ENCODE measurements around the gene POLR1G.
"Not testable (repeated sequence)": the region's sequence is repeated elsewhere in the genome, so short reads cannot be mapped to it uniquely, and the experiment has no call there.

Gene POLR1G

DNA sequence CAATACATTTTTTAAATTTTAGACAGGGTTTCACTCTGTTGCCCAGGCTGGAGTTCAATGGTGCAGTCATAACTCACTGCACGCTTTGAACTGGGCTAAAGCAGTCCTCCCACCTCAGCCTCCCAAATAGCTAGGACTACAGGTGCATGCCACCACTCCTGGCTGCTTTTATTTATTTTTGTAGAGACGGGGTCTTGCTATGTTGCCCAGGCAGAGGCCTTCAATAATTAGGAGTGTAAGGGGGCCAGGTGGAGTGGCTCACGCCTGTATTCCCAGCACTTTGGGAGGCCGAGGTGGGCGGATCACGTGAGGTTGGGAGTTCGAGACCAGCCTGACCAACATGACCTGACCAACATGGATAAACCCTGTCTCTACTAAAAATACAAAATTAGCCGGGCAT, 26.1 kb downstream of the POLR1G start:
- H3K27me3 ChIP-seq (ENCODE audit: low read length); H3K27ac ChIP-seq (ENCODE audit: low read depth, low read length); H3K36me3 ChIP-seq (ENCODE audit: low read length); H2AFZ ChIP-seq (ENCODE audit: low read depth, low read length, severe bottlenecking); H3F3A ChIP-seq (ENCODE audit: insufficient read depth); H3K9ac ChIP-seq (ENCODE audit: low read length); H3K4me2 ChIP-seq (ENCODE audit: low read depth, low read length, poor library complexity, severe bottlenecking); H3K9me3 ChIP-seq (ENCODE audit: insufficient read depth, low read length); H4K20me1 ChIP-seq (ENCODE audit: low read depth, low read length); H3K4me3 ChIP-seq (ENCODE audit: insufficient read depth, low read length, poor library complexity, severe bottlenecking); H3K79me2 ChIP-seq (ENCODE audit: insufficient read depth, low read length); H3K9me2 ChIP-seq (replicated peaks; ENCODE audit: insufficient read depth, low read length): not testable (repeated sequence)

DNA sequence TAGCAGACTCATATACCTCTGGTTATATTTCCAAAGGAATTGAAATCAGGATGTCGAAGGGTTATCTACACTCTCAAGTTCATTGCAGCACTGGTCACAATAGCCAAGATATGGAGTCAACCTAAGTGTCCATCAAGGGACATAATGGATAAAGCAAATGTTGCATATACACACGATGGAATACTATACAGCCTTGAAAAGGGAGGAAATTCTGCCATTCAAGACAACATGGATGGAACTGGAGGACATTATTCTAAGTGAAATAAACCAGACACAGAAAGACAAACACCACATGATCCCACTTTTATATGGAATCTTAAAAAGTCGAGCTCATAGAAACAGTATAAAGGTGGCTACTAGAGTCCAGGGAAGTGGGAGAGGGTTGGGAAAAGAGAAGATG, 30.9 kb downstream of the POLR1G start:
- Histone ChIP-seq H3K9ac (ENCODE audit: low read length) (no peak overlapping the region), H3K79me2 (ENCODE audit: insufficient read depth, low read length) (no peaks in the 10 kb centered on the region)

DNA sequence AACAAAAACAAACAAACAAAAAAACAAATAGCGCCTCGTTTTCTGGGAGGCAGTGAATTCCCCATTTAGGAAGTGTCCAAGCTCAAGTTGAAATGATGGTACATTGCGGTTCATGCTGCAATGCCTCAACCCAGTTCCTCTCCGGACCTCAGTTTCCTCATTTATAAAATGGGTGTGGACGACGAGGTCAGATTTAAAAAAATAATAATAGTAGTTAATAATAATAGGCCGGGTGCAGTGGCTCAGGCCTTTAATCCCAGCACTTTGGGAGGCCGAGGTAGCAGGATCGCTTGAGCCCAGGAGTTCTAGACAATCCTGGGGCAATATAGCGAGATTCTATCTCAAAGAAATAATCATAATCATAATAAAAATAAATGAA, 32.7 kb downstream of the POLR1G start:
- H3F3A ChIP-seq (ENCODE audit: insufficient read depth), result peaks cover 16% of the 10 kb centered on the region
- H3K4me2 ChIP-seq (ENCODE audit: low read depth, low read length, poor library complexity, severe bottlenecking), result peak overlapping the region; percentile 91
- peak overlapping the region; percentile 68 for H3K4me3 ChIP-seq (ENCODE audit: insufficient read depth, low read length, poor library complexity, severe bottlenecking)
- peak overlapping the region; percentile 93 for H2AFZ ChIP-seq (ENCODE audit: low read depth, low read length, severe bottlenecking)
- H3K36me3 ChIP-seq (ENCODE audit: low read length), result no peaks in the 10 kb centered on the region
- TF ChIP-seq EZH2phosphoT487 (conservative IDR thresholded peaks at IDR 0.05; ENCODE audit: low read length), result no peak
- TF ChIP-seq, protein P1, sequence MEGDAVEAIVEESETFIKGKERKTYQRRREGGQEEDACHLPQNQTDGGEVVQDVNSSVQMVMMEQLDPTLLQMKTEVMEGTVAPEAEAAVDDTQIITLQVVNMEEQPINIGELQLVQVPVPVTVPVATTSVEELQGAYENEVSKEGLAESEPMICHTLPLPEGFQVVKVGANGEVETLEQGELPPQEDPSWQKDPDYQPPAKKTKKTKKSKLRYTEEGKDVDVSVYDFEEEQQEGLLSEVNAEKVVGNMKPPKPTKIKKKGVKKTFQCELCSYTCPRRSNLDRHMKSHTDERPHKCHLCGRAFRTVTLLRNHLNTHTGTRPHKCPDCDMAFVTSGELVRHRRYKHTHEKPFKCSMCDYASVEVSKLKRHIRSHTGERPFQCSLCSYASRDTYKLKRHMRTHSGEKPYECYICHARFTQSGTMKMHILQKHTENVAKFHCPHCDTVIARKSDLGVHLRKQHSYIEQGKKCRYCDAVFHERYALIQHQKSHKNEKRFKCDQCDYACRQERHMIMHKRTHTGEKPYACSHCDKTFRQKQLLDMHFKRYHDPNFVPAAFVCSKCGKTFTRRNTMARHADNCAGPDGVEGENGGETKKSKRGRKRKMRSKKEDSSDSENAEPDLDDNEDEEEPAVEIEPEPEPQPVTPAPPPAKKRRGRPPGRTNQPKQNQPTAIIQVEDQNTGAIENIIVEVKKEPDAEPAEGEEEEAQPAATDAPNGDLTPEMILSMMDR (IDR thresholded peaks at IDR 0.05; ENCODE audit: insufficient read depth, low read length, poor library complexity, severe bottlenecking), result no peak
- H4K20me1 ChIP-seq (ENCODE audit: low read depth, low read length), result no peaks in the 10 kb centered on the region
- no peaks in the 10 kb centered on the region for H3K9me2 ChIP-seq (replicated peaks; ENCODE audit: insufficient read depth, low read length)
- no peaks in the 10 kb centered on the region for H3K27me3 ChIP-seq (ENCODE audit: low read length)
- H3K9me3 ChIP-seq (ENCODE audit: insufficient read depth, low read length), result no peaks in the 10 kb centered on the region
- H3K9ac ChIP-seq (ENCODE audit: low read length), result peak overlapping the region; percentile 63
- peak overlapping the region; percentile 60; the same call in 1 of the 2 replicates for H3K27ac ChIP-seq (ENCODE audit: low read depth, low read length)
- no peaks in the 10 kb centered on the region for H3K79me2 ChIP-seq (ENCODE audit: insufficient read depth, low read length)

More for the DNA sequence above, 30.9 kb downstream of the POLR1G start:
- Histone ChIP-seq H4K20me1 (ENCODE audit: low read depth, low read length) (no peaks in the 10 kb centered on the region), H3K4me3 (ENCODE audit: insufficient read depth, low read length, poor library complexity, severe bottlenecking) (no peak overlapping the region), H3K9me2 (replicated peaks; ENCODE audit: insufficient read depth, low read length) (no peaks in the 10 kb centered on the region), H2AFZ (ENCODE audit: low read depth, low read length, severe bottlenecking) (no peak overlapping the region), H3K27me3 (ENCODE audit: low read length) (no peaks in the 10 kb centered on the region), H3K4me2 (ENCODE audit: low read depth, low read length, poor library complexity, severe bottlenecking) (no peak overlapping the region), H3K9me3 (ENCODE audit: insufficient read depth, low read length) (no peaks in the 10 kb centered on the region), H3K36me3 (ENCODE audit: low read length) (no peaks in the 10 kb centered on the region), H3K27ac (ENCODE audit: low read depth, low read length) (no peak overlapping the region), H3F3A (ENCODE audit: insufficient read depth) (peaks cover 16% of the 10 kb centered on the region)
- TF ChIP-seq, protein P1 (IDR thresholded peaks at IDR 0.05; ENCODE audit: insufficient read depth, low read length, poor library complexity, severe bottlenecking), result no peak
- no peak for TF ChIP-seq EZH2phosphoT487 (conservative IDR thresholded peaks at IDR 0.05; ENCODE audit: low read length)

DNA sequence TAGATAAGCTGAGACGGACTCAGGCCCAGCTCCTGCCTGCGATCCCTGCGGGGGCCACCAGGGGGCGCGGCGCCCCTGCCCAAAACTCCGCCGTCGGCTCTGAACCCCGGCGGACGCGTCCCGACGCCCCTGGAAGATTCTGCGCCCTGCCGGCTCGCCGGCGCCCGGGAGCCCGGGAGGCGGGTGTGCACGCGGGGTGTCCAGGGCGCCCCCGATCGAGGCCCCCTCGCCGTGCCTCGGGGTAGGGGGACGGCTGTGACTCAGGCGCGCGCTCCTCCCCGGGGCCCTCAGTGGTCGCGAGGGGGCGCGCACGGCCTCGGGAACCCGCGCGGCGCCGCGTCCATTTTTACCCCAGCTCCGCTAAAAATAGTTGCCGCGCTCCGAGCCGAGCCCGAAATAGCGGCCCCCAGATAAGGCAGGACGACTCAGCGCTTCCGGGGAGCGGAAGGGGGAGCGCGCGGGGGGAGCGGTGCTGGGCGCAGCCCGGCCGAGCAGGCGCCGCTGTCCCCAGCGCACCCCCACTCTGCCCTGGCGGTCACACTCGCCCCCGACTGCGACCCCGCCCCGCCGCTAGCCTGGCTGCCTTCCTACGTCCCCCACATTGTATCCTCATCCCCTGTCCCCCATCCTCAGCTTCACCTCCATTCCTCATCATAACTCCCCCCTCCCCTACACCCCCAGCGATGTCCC, 33.3 kb downstream of the POLR1G start:
- Histone ChIP-seq H2AFZ (ENCODE audit: low read depth, low read length, severe bottlenecking) (peak overlapping the region; percentile 93), H3K79me2 (ENCODE audit: insufficient read depth, low read length) (no peaks in the 10 kb centered on the region), H3K9me2 (replicated peaks; ENCODE audit: insufficient read depth, low read length) (no peaks in the 10 kb centered on the region), H3K4me2 (ENCODE audit: low read depth, low read length, poor library complexity, severe bottlenecking) (peak overlapping the region; percentile 91), H3K4me3 (ENCODE audit: insufficient read depth, low read length, poor library complexity, severe bottlenecking) (peak overlapping the region; percentile 68), H3K36me3 (ENCODE audit: low read length) (no peaks in the 10 kb centered on the region), H4K20me1 (ENCODE audit: low read depth, low read length) (no peaks in the 10 kb centered on the region), H3F3A (ENCODE audit: insufficient read depth) (peaks cover 16% of the 10 kb centered on the region), H3K27me3 (ENCODE audit: low read length) (no peaks in the 10 kb centered on the region), H3K9ac (ENCODE audit: low read length) (peak overlapping the region; percentile 63), H3K27ac (ENCODE audit: low read depth, low read length) (peak overlapping the region; percentile 60), H3K9me3 (ENCODE audit: insufficient read depth, low read length) (no peaks in the 10 kb centered on the region)
- no peak for TF ChIP-seq EZH2phosphoT487 (conservative IDR thresholded peaks at IDR 0.05; ENCODE audit: low read length)
- TF ChIP-seq, protein P1 (IDR thresholded peaks at IDR 0.05; ENCODE audit: insufficient read depth, low read length, poor library complexity, severe bottlenecking), result peak; percentile 97
